Peyer's patch (tissue), 4 donors: ENCODE measurements around the gene AGPAT1. TPM values are rescaled to one million over a fixed set of nuclear protein-coding genes. Genes with fewer than 3 reads are reported as not detected.

Experiments used
- DNase-seq, 3 donors: peaks; one replicate each; pipeline ENCODE4 v3.0.0-alpha.2; 2017 to 2019
- H3K27ac ChIP-seq, 4 donors: fragments of 200-600 bp; sonication (generic); one replicate each; pipeline ENCODE4 v1.5.1; 2016 to 2019
- H3K27me3 ChIP-seq, 2 donors: fragments of 200-600 bp; sonication (generic); one replicate each; pipeline ENCODE4 v1.5.1; 2019
- H3K36me3 ChIP-seq, 3 donors: fragments of 200-600 bp; sonication (generic); one replicate each; pipeline ENCODE4 v1.5.1; 2016 to 2019
- H3K4me1 ChIP-seq, 4 donors: fragments of 200-600 bp; sonication (generic); one replicate each; pipeline ENCODE4 v1.5.1; 2016 to 2019
- H3K4me3 ChIP-seq, 4 donors: fragments of 200-600 bp; sonication (generic); 1 replicate in 3 of 4; 2 replicates in 1 of 4; pipeline ENCODE4 v1.5.1; 2016 to 2019; ENCODE audit warnings: mild to moderate bottlenecking in 1 of 4
- H3K9me3 ChIP-seq, 4 donors: fragments of 200-600 bp; sonication (generic); one replicate each; pipeline ENCODE4 v1.5.1; 2016 to 2019; ENCODE audit warnings: mild to moderate bottlenecking in 1 of 4
- CTCF ChIP-seq, 6 experiments: fragments of 450-650 bp in 4 of 6; fragments of 200-600 bp in 2 of 6; sonication (generic) in 1 of 6; IDR thresholded peaks; one replicate each; pipeline ENCODE4 v1.5.1; 2017 to 2019; ENCODE audit warnings: antibody characterized with exemption in 6 of 6, mild to moderate bottlenecking in 3 of 6, moderate library complexity in 1 of 6
- POLR2A ChIP-seq, 2 donors: fragments of 450-650 bp; IDR thresholded peaks; one replicate each; pipeline ENCODE4 v1.5.1; 2017; ENCODE audit warnings: antibody characterized with exemption in 2 of 2, mild to moderate bottlenecking in 2 of 2, moderate library complexity in 2 of 2
- total RNA-seq, 4 donors: library from RNA; depleted of rRNA; stranded (reverse); fragments of >200 nt; gene quantifications; one replicate each; pipeline ENCODE4 v1.1.0, GENCODE V29; 2016

Gene AGPAT1
- total RNA-seq, 4 donors from 2014 or later: 28.9 to 140 (median 90.7) TPM

GRCh38 chr6:32151863-32152768 is 23.8 kb downstream of the AGPAT1 start, which contains the start of gene PRRT1:
PRRT1 (minus strand) TSS chr6:32151939; CDS start chr6:32151827, 112 bp downstream.
- peaks cover 0 to 30% (median 5%) of the 10 kb centered on the region in 4 donors for H3K4me1 ChIP-seq
- no peak for DNase-seq
- H3K27me3 ChIP-seq: no peaks in the 10 kb centered on the region
- TF ChIP-seq POLR2A (IDR thresholded peaks at IDR 0.05): no peak
- TF ChIP-seq CTCF (IDR thresholded peaks at IDR 0.05): no peak
- H3K36me3 ChIP-seq: peaks cover 0 to 13% (median 0%) of the 10 kb centered on the region in 3 donors
- H3K27ac ChIP-seq: peak within 1 kb of the TSS; percentile 17 to 85 (median 74)
- peak within 1 kb of the TSS; percentile 24 to 74 (median 60) for H3K4me3 ChIP-seq
- no peaks in the 10 kb centered on the region for H3K9me3 ChIP-seq

GRCh38 chr6:32151181-32151862 is 24.6 kb downstream of the AGPAT1 start:
- TF ChIP-seq POLR2A (IDR thresholded peaks at IDR 0.05): no peak
- no peak for TF ChIP-seq CTCF (IDR thresholded peaks at IDR 0.05)
- Histone ChIP-seq H3K4me1 (peaks cover 0 to 30% (median 5%) of the 10 kb centered on the region in 4 donors), H3K4me3 (peak overlapping the region; percentile 7 to 71 (median 38)), H3K27ac (peak overlapping the region in 1 of 4 donors; percentile 85), H3K27me3 (no peaks in the 10 kb centered on the region), H3K9me3 (no peaks in the 10 kb centered on the region), H3K36me3 (peaks cover 0 to 7% (median 0%) of the 10 kb centered on the region in 3 donors)
- DNase-seq: peak in 1 of 3 donors; percentile 9

- no peak for TF ChIP-seq CTCF (IDR thresholded peaks at IDR 0.05)
- no peak for TF ChIP-seq POLR2A (IDR thresholded peaks at IDR 0.05)
- no peaks in the 10 kb centered on the region for H3K27me3 ChIP-seq
- peak overlapping the region in 1 of 4 donors; percentile 10 for H3K27ac ChIP-seq
- peaks cover 0 to 23% (median 5%) of the 10 kb centered on the region in 4 donors for H3K4me1 ChIP-seq
- H3K9me3 ChIP-seq: no peaks in the 10 kb centered on the region
- peak overlapping the region in 2 of 4 donors; percentile 17 to 51 for H3K4me3 ChIP-seq
- no peaks in the 10 kb centered on the region for H3K36me3 ChIP-seq
- DNase-seq: peak in 1 of 3 donors; percentile 42
Measured at GRCh38 chr6:32149932-32150870, 25.7 kb downstream of the AGPAT1 start.

GRCh38 chr6:32149092-32149755 is 26.7 kb downstream of the AGPAT1 start:
- Histone ChIP-seq H3K27me3 (no peaks in the 10 kb centered on the region), H3K36me3 (no peaks in the 10 kb centered on the region), H3K4me1 (peaks cover 0 to 17% (median 0%) of the 10 kb centered on the region in 4 donors), H3K4me3 (peak overlapping the region; percentile 9 to 47 (median 30)), H3K9me3 (no peaks in the 10 kb centered on the region), H3K27ac (no peak overlapping the region)
- DNase-seq: no peak
- TF ChIP-seq POLR2A (IDR thresholded peaks at IDR 0.05): no peak
- TF ChIP-seq CTCF (IDR thresholded peaks at IDR 0.05): no peak
